Stimulated activated CD8-positive, alpha-beta memory T cell treated with anti-CD3 and anti-CD28 coated beads, Interleukin-7, amount 100 ng/mL, for 1 hour (primary cell): ENCODE results near the gene PTOV1.

Experiments
- DNase-seq, 2 donors: peaks; one replicate each; pipeline ENCODE4 v3.0.0-alpha.2; 2020; ENCODE audit warnings: low read depth in 2 of 2

PTOV1 gene

GRCh38 chr19:49850487-49851342 lies at the start of gene PTOV1:
Gene PTOV1 (plus strand): TSS chr19:49851159.
- DNase-seq, result peak; percentile 73 to 76

DNA sequence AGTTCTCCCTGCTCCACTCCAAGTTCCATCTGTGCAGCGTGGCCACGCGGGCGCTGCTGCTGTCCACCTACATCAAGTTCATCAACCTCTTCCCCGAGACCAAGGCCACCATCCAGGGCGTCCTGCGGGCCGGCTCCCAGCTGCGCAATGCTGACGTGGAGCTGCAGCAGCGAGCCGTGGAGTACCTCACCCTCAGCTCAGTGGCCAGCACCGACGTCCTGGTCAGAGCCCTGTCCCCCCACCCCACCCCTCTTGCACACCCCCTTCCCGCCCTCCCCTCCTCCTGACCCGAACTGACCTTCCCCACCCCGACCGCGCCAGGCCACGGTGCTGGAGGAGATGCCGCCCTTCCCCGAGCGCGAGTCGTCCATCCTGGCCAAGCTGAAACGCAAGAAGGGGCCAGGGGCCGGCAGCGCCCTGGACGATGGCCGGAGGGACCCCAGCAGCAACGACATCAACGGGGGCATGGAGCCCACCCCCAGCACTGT lies 49.5 kb upstream of the PTOV1 start:
- DNase-seq, result no peak

GRCh38 chr19:49801966-49802661 lies 48.8 kb upstream of the PTOV1 start:
- DNase-seq, result no peak

- DNase-seq, result no peak
These were observed 48.0 kb upstream of the PTOV1 start for GRCh38 chr19:49802836-49803528.

DNA sequence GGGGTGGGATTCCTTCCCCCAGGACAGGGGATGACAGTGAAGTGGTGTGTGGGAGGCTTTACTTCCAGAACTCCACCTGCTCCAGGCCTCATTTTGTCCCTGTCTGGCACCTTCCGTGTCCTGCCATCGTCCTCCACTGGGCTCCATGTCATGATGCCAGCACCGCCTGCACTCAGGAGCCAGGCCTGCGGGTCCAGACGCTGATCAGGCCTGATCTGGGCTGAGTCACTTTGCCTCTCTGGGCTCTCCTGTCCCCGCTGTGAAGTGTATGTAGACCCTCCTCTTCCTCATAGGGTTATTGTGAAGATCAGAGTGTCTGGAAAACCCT lies 47.5 kb upstream of the PTOV1 start:
- DNase-seq, result no peak

DNA sequence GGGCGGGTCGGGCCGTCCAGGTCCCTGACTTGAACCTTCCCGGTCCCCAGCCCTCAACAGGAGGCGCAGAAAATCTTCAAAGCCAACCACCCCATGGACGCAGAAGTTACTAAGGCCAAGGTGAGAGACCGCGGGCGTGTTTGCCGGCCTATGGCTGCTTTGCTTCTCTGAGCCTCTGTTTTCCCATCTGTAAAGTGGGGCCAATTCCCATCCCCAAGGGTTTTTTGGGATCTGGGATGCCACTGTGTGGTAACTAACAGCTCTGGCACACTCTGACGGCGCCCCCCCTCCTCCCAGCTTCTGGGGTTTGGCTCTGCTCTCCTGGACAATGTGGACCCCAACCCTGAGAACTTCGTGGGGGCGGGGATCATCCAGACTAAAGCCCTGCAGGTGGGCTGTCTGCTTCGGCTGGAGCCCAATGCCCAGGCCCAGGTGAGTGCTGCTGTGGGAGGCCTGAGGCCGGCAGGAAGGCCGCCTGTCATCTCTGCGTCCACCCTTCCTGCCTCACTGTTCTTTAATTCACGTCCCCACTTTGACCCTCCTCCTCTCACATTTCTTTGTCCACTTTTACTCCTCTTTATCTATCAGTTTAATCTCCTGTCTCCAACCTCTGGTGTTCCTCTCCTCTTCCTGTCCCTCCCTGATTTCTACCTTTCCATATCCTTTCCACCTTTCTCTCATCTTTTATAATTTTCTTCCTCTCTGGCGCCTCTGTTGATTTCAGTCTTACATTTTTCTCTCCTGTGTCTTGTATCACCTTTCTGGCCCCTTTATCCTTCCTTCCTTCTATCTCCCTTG lies 44.9 kb upstream of the PTOV1 start:
- DNase-seq, result no peak

DNA sequence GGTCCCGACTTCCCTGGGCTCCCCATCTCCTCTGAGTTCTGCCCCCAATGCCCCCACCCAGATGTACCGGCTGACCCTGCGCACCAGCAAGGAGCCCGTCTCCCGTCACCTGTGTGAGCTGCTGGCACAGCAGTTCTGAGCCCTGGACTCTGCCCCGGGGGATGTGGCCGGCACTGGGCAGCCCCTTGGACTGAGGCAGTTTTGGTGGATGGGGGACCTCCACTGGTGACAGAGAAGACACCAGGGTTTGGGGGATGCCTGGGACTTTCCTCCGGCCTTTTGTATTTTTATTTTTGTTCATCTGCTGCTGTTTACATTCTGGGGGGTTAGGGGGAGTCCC lies 44.4 kb upstream of the PTOV1 start:
- no peak for DNase-seq

DNA sequence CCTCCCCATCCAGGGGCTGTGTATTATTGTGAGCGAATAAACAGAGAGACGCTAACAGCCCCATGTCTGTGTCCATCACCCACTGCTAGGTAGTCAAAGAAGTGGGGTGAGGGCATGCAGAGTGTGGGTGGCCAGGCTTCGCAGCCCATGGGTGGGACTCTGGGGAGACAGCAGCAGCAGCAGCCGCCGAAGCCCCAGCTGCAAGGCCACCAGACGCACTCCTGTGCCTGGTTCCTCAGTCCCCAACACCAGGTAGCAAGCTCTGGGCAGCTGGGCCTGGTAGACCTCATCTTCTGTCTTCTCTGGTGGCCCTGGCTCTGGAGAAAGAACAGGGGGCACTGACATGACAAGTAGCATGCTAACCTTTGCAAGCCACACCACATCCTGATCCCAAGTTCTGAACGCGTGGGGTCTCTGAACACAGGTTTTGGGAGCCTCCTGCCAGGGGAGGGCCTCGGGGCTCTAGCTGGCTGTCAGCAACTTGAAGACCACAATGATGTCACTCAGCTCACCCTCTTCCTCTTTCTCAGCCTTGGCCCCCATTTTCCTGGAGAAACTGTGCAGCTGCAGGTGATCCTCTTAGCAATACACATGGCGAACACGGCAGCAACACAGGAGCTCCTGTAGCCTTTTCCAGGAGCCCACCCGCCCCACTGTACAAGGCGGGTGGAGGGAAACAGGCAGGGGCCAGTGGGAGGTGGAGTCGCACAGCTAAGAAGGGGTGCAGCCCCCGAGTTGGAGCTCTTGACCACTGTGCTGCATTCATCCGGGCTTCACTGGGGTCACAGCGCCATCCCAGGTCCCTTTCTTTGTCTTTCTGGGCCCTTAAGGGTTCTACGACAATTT lies 43.7 kb upstream of the PTOV1 start:
- DNase-seq, result no peak

DNA sequence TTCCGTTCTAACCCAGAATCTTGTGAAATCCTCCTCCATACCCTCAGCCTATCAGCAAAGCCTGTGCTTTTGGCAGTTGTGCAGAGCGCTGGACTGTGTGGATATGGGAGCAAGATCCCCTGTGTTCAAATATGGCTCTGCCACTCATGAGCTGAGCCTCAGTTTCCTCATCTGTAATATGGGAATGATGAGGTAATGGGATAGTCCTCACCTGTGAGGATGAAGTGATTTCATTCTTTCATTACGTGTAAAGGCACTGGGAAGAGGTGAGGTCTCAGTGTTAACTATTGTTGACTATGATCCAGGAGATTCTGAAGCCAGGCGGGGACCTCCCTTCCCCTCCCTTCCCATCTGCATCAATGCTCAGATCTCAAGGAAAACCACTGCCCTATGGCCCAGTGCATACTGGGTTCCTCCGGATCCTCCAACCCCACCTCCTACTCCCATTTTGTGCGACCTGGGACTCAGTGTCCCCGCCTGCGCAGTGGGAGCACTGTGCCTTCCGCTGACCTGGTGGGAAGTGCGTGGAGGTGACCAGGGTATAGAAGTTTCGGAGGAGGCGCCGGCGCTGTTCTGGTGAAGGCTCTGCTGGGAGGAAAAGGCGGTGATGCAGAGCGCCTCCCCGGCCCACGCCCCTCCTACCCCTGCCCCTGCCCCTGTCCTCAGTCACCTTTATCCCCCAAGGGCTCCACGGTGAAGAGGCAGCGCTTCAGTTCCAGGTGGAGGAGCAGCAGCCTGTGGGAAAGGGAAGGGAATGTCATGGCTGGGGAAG lies 42.9 kb upstream of the PTOV1 start:
- no peak for DNase-seq

DNA sequence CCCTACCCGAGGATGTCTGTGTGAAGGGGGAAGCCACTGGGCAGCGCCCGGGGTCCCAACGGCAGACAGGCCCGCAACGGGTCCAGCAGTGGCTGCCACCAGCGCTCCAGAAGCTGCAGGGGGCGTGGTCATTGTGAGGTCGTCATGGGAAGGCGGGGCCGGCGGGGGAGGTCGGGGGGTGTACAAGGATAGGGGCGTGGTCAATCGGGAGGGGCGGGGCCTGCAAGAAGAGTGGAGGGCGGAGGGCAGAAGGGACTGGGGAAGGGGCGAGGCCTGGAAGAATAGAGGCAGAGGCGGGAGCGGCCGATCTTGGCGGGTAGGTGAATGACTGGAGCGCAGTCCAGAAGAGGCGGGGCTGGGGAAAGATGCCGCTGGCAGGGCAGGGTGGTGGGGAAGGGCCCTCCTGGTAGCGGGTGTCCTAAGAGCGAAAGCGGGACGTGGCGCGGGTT lies 42.2 kb upstream of the PTOV1 start:
- peak; percentile 61 to 73 for DNase-seq

GRCh38 chr19:49809160-49809940 lies 41.6 kb upstream of the PTOV1 start:
- DNase-seq, result no peak

GRCh38 chr19:49809941-49810389 lies 41.0 kb upstream of the PTOV1 start:
- no peak for DNase-seq

DNA sequence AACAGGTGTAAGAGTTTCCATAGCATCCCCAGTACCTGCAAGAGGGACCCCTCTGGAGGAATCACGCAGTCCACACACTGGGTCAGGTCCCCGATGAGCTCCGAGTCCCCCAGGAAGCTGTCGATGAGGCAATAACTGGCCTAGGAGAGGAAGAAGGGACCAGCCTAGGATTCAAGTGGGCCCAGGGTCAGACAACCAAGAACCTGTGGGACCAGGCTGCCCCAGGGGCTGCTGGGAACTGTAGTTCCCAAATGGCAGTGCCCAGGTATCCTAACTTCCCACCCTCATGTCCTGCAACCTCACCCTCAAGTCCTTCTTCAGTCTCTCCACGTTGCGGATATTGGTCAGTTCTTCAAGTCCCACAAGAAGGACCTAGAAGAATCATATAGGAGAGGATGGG lies 39.6 kb upstream of the PTOV1 start:
- no peak for DNase-seq

- no peak for DNase-seq
These were observed 38.4 kb upstream of the PTOV1 start for GRCh38 chr19:49812452-49812996.

GRCh38 chr19:49812997-49813861 lies 37.7 kb upstream of the PTOV1 start, which contains the start of gene FUZ:
Gene FUZ (minus strand): TSS chr19:49813292. CDS start chr19:49813106, 186 bp downstream.
- DNase-seq, result peak; percentile 82 to 83

DNA sequence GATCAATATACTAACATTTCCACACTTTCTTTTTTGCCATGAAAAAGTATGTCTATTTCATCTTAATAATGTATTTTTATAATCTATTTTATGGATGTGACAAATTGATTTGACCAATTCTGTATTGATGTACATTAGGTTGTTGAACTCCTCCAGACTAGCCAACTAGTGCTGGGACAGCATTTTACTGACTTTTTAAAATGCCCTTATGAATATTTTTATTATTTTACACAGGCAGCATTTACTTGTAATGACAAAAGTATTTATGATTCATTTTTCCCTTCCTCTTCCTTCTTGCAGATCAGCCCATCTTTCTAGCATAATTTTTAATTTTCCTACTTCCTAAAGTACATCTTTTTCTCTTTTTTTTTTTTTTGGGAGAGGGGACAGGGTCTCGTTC lies 36.9 kb upstream of the PTOV1 start:
- no peak for DNase-seq

DNA sequence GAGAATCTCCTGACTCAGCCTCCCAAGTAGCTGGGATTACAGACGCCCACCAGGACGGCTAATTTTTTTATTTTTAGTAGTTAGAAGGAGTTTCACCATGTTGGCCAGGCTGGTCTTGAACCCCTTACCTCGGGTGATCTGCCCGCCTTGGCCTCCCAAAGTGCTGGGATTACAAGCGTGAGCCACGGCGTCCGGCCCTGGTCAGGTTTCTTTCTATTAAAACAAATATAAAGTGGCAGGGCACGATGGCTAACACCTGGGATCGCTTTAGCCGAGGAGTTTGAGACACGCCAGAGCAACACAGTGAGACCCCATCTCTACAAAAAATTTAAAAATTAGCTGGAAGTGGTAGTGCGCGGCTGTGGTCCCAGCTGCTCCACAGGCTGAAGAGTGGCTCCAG lies 34.4 kb upstream of the PTOV1 start:
- no peak for DNase-seq
